ENCODE data around the gene SSBP1.

DNA sequence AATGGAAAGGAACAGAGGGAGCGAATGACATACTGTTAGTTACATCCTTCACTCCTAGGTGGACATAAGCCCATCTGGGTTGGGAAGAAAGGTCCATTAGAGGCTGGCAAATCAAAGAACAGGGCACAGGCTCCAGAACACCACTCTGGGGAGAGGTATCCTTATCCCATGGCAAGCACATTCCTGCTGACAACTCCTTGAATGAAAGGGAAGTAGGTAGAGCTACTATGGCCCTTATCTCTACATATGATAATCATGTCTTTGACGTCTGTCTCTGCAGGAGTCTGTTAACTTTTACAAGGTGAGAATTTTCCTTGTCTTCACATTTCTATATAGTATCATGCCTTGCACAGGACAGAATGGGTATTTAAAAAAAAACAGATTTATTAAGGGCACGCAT lies 46.6 kb upstream of the SSBP1 start:
- TF ChIP-seq ESRRG (CRISPR knock-in tag; IDR thresholded peaks at IDR 0.05): no peak
- TF ChIP-seq, protein P1, sequence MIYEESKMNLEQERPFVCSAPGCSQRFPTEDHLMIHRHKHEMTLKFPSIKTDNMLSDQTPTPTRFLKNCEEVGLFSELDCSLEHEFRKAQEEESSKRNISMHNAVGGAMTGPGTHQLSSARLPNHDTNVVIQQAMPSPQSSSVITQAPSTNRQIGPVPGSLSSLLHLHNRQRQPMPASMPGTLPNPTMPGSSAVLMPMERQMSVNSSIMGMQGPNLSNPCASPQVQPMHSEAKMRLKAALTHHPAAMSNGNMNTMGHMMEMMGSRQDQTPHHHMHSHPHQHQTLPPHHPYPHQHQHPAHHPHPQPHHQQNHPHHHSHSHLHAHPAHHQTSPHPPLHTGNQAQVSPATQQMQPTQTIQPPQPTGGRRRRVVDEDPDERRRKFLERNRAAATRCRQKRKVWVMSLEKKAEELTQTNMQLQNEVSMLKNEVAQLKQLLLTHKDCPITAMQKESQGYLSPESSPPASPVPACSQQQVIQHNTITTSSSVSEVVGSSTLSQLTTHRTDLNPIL (CRISPR knock-in tag; IDR thresholded peaks at IDR 0.05; ENCODE audit: low read depth): no peak
- TF ChIP-seq PATZ1 (CRISPR knock-in tag; IDR thresholded peaks at IDR 0.05; ENCODE audit: borderline replicate concordance): no peak
- TF ChIP-seq SNAI2 (CRISPR knock-in tag; IDR thresholded peaks at IDR 0.05): no peak
- TF ChIP-seq, protein P2, sequence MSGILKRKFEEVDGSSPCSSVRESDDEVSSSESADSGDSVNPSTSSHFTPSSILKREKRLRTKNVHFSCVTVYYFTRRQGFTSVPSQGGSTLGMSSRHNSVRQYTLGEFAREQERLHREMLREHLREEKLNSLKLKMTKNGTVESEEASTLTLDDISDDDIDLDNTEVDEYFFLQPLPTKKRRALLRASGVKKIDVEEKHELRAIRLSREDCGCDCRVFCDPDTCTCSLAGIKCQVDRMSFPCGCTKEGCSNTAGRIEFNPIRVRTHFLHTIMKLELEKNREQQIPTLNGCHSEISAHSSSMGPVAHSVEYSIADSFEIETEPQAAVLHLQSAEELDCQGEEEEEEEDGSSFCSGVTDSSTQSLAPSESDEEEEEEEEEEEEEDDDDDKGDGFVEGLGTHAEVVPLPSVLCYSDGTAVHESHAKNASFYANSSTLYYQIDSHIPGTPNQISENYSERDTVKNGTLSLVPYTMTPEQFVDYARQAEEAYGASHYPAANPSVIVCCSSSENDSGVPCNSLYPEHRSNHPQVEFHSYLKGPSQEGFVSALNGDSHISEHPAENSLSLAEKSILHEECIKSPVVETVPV (CRISPR knock-in tag; IDR thresholded peaks at IDR 0.05): no peak
- TF ChIP-seq, protein P3, sequence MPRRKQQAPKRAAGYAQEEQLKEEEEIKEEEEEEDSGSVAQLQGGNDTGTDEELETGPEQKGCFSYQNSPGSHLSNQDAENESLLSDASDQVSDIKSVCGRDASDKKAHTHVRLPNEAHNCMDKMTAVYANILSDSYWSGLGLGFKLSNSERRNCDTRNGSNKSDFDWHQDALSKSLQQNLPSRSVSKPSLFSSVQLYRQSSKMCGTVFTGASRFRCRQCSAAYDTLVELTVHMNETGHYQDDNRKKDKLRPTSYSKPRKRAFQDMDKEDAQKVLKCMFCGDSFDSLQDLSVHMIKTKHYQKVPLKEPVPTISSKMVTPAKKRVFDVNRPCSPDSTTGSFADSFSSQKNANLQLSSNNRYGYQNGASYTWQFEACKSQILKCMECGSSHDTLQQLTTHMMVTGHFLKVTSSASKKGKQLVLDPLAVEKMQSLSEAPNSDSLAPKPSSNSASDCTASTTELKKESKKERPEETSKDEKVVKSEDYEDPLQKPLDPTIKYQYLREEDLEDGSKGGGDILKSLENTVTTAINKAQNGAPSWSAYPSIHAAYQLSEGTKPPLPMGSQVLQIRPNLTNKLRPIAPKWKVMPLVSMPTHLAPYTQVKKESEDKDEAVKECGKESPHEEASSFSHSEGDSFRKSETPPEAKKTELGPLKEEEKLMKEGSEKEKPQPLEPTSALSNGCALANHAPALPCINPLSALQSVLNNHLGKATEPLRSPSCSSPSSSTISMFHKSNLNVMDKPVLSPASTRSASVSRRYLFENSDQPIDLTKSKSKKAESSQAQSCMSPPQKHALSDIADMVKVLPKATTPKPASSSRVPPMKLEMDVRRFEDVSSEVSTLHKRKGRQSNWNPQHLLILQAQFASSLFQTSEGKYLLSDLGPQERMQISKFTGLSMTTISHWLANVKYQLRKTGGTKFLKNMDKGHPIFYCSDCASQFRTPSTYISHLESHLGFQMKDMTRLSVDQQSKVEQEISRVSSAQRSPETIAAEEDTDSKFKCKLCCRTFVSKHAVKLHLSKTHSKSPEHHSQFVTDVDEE (CRISPR knock-in tag; IDR thresholded peaks at IDR 0.05): no peak
- TF ChIP-seq POU6F1 (CRISPR knock-in tag; IDR thresholded peaks at IDR 0.05; ENCODE audit: borderline replicate concordance, low read depth): no peak
- no peak for TF ChIP-seq ISL1 (CRISPR knock-in tag; IDR thresholded peaks at IDR 0.05)
- TF ChIP-seq OSR1 (CRISPR knock-in tag; IDR thresholded peaks at IDR 0.05): no peak
- no peak for TF ChIP-seq ZNF70 (CRISPR knock-in tag; IDR thresholded peaks at IDR 0.05)
- TF ChIP-seq PPARA (CRISPR knock-in tag; IDR thresholded peaks at IDR 0.05; ENCODE audit: borderline replicate concordance): no peak
- TF ChIP-seq ZNF8 (CRISPR knock-in tag; IDR thresholded peaks at IDR 0.05): no peak

All from SK-N-SH treated with all-trans-retinoic acid at 6 μM for 48 hours (cell line).